Measurements from ENCODE around the gene TULP3. TPM values are rescaled to one million over a fixed set of nuclear protein-coding genes. Genes with fewer than 3 reads are reported as not detected.

Gene TULP3
- total and polyA plus RNA-seq, 3 donors from 2014 or later, result 20.5 to 29.2 (median 26.5) TPM

DNA sequence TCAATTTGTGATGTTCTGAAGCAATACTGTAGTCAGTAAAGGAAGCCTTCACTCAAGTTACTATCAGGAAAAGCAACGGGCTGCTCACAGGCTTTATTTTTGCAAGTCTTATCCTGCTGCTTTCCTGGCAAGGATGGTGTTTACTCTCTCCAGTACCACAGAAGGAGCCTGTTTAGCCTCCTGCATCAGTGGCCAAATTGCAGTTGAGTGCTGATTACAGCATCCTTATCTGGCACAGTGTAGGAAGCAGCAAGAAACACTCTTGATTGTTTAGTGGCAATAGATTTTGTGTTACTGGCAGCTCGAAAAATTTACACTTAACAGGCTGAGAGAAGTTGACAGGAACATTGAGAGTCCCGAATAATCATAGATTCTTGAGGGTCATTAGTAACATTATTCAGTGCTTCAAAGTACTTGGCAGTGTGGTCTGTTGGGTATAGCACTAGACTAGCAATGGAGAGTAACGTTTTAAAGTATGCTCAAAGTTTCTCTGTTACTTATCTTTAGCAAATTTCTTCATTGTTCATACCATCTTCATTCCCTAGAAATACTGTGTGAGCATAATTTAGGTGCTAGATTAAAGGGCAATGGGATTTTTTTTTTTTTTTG is 11.7 kb downstream of the TULP3 start:
- H3K36me3 ChIP-seq (ENCODE audit: low read depth, missing control alignments), result no peaks in the 10 kb centered on the region
- H3K4me1 ChIP-seq, result peaks cover 4% of the 10 kb centered on the region
- H3K9me3 ChIP-seq, result no peaks in the 10 kb centered on the region
- no peaks in the 10 kb centered on the region for H3K27me3 ChIP-seq
- no peak overlapping the region for H3K27ac ChIP-seq
- intact Hi-C loops (cut with DNase I; ENCODE audit: low total_unique reads), result no loop called here
- no peak for TF ChIP-seq POLR2A (IDR thresholded peaks at IDR 0.05)
- TF ChIP-seq, protein P1, sequence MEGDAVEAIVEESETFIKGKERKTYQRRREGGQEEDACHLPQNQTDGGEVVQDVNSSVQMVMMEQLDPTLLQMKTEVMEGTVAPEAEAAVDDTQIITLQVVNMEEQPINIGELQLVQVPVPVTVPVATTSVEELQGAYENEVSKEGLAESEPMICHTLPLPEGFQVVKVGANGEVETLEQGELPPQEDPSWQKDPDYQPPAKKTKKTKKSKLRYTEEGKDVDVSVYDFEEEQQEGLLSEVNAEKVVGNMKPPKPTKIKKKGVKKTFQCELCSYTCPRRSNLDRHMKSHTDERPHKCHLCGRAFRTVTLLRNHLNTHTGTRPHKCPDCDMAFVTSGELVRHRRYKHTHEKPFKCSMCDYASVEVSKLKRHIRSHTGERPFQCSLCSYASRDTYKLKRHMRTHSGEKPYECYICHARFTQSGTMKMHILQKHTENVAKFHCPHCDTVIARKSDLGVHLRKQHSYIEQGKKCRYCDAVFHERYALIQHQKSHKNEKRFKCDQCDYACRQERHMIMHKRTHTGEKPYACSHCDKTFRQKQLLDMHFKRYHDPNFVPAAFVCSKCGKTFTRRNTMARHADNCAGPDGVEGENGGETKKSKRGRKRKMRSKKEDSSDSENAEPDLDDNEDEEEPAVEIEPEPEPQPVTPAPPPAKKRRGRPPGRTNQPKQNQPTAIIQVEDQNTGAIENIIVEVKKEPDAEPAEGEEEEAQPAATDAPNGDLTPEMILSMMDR (IDR thresholded peaks at IDR 0.05), result no peak
- no peak overlapping the region for H3K4me3 ChIP-seq
- DNase-seq, result peak; percentile 42
- 29 to 47% methylated on average over 4 of the region's 4 CpGs for WGBS, 2 donors

- H3K9me3 ChIP-seq, result no peaks in the 10 kb centered on the region
- no peak overlapping the region for H3K27ac ChIP-seq
- DNase-seq, result no peak
- H3K4me1 ChIP-seq, result peaks cover 4% of the 10 kb centered on the region
- intact Hi-C loops (cut with DNase I; ENCODE audit: low total_unique reads), result no loop called here
- H3K36me3 ChIP-seq (ENCODE audit: low read depth, missing control alignments), result no peaks in the 10 kb centered on the region
- WGBS, 2 donors, result 93 to 96% methylated on average over 2 of the region's 2 CpGs
- no peaks in the 10 kb centered on the region for H3K27me3 ChIP-seq
- TF ChIP-seq, protein P1 (IDR thresholded peaks at IDR 0.05), result no peak
- TF ChIP-seq POLR2A (IDR thresholded peaks at IDR 0.05), result no peak
- H3K4me3 ChIP-seq, result no peak overlapping the region
These were observed 13.6 kb downstream of the TULP3 start for GRCh38 chr12:2904260-2904659.

GRCh38 chr12:2912216-2912575 is 21.5 kb downstream of the TULP3 start:
- no peak overlapping the region for H3K27ac ChIP-seq
- no peaks in the 10 kb centered on the region for H3K27me3 ChIP-seq
- TF ChIP-seq, protein P1 (IDR thresholded peaks at IDR 0.05), result no peak
- TF ChIP-seq POLR2A (IDR thresholded peaks at IDR 0.05), result no peak
- intact Hi-C loops (cut with DNase I; ENCODE audit: low total_unique reads), result no loop called here
- H3K36me3 ChIP-seq (ENCODE audit: low read depth, missing control alignments), result no peaks in the 10 kb centered on the region
- no peak overlapping the region for H3K4me3 ChIP-seq
- no peaks in the 10 kb centered on the region for H3K4me1 ChIP-seq
- no peak for DNase-seq
- WGBS, 2 donors, result 85 to 94% methylated on average over 3 of the region's 3 CpGs
- no peaks in the 10 kb centered on the region for H3K9me3 ChIP-seq

- no peak for DNase-seq
- H3K27ac ChIP-seq, result no peak overlapping the region
- H3K4me1 ChIP-seq, result no peaks in the 10 kb centered on the region
- WGBS, 2 donors, result 85 to 91% methylated on average over 2 of the region's 2 CpGs
- H3K9me3 ChIP-seq, result no peaks in the 10 kb centered on the region
- intact Hi-C loops (cut with DNase I; ENCODE audit: low total_unique reads), result no loop called here
- H3K27me3 ChIP-seq, result no peaks in the 10 kb centered on the region
- H3K36me3 ChIP-seq (ENCODE audit: low read depth, missing control alignments), result no peaks in the 10 kb centered on the region
- TF ChIP-seq, protein P1 (IDR thresholded peaks at IDR 0.05), result no peak
- TF ChIP-seq POLR2A (IDR thresholded peaks at IDR 0.05), result no peak
- no peak overlapping the region for H3K4me3 ChIP-seq
These were observed 28.6 kb downstream of the TULP3 start for GRCh38 chr12:2919249-2919648.

DNA sequence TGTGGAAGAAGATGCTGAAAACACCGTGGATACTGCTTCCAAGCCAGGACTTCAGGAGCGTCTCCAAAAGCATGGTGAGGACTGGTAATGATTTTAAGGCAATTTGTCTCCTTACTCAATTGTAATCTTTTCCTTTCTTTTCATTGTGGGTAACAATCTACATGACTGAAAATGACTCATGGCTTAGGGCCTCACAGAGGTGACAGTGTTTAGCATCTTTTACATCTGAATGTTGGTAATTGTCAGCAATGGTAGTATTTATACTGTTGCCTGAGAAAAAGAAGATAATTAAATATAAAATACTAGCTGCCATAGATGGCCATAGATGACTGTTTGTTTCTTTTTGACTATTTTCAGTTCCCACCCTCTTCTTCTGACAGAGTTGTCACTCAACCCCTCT is 31.6 kb downstream of the TULP3 start:
- Histone ChIP-seq H3K27ac (no peak overlapping the region), H3K27me3 (no peaks in the 10 kb centered on the region), H3K4me3 (no peak overlapping the region), H3K4me1 (no peaks in the 10 kb centered on the region), H3K36me3 (ENCODE audit: low read depth, missing control alignments) (no peaks in the 10 kb centered on the region), H3K9me3 (no peaks in the 10 kb centered on the region)
- 97 to 98% methylated on average over 2 of the region's 2 CpGs for WGBS, 2 donors
- no peak for DNase-seq
- TF ChIP-seq, protein P1 (IDR thresholded peaks at IDR 0.05), result no peak
- TF ChIP-seq POLR2A (IDR thresholded peaks at IDR 0.05), result no peak
- intact Hi-C loops (cut with DNase I; ENCODE audit: low total_unique reads), result no loop called here
